HG02973 (cell line): ENCODE measurements around the gene SH3RF2.
A peak's percentile ranks its signal among the peaks of the same experiment; 100 is the strongest.
"Not testable (repeated sequence)": the region's sequence is repeated elsewhere in the genome, so short reads cannot be mapped to it uniquely, and the experiment has no call there.

ENCODE experiments used
- ATAC-seq: cut with Tn5 transposase; IDR thresholded peaks from one replicate; pipeline ENCODE4 v1.9.1; 2021; ENCODE audit warnings: moderate library complexity; ENCODE audit not compliant: unreplicated experiment

Gene SH3RF2

GRCh38 chr5:145936401-145937131 lies at the start of gene SH3RF2:
Gene SH3RF2, plus strand, starts transcription at chr5:145936578. Its CDS starts 1,351 bp downstream, at chr5:145937929.
- no peak for ATAC-seq

GRCh38 chr5:145887217-145887616 lies 49.2 kb upstream of the SH3RF2 start:
- ATAC-seq = no peak

- ATAC-seq = no peak
Observed at GRCh38 chr5:145887976-145888574, 48.3 kb upstream of the SH3RF2 start.

- no peak for ATAC-seq
Observed at GRCh38 chr5:145889611-145890010, 46.8 kb upstream of the SH3RF2 start.

GRCh38 chr5:145891378-145891777 lies 45.0 kb upstream of the SH3RF2 start:
- ATAC-seq = not testable (repeated sequence)

- no peak for ATAC-seq
Observed at GRCh38 chr5:145898171-145898570, 38.2 kb upstream of the SH3RF2 start.

- ATAC-seq = no peak
Observed at GRCh38 chr5:145902421-145902820, 34.0 kb upstream of the SH3RF2 start.

GRCh38 chr5:145903113-145903512 lies 33.3 kb upstream of the SH3RF2 start:
- ATAC-seq = peak; percentile 69

GRCh38 chr5:145903867-145904266 lies 32.5 kb upstream of the SH3RF2 start:
- ATAC-seq = no peak

GRCh38 chr5:145904743-145905142 lies 31.6 kb upstream of the SH3RF2 start:
- no peak for ATAC-seq

GRCh38 chr5:145906401-145906800 lies 30.0 kb upstream of the SH3RF2 start:
- ATAC-seq = no peak

- no peak for ATAC-seq
Observed at GRCh38 chr5:145908206-145908960, 28.0 kb upstream of the SH3RF2 start.

- ATAC-seq = no peak
Observed at GRCh38 chr5:145911164-145911563, 25.2 kb upstream of the SH3RF2 start.

- no peak for ATAC-seq
Observed at GRCh38 chr5:145912019-145912418, 24.4 kb upstream of the SH3RF2 start.

GRCh38 chr5:145912594-145912993 lies 23.8 kb upstream of the SH3RF2 start:
- ATAC-seq = no peak

- no peak for ATAC-seq
Observed at GRCh38 chr5:145913701-145914100, 22.7 kb upstream of the SH3RF2 start.

GRCh38 chr5:145915970-145916638 lies 20.3 kb upstream of the SH3RF2 start:
- ATAC-seq = no peak

GRCh38 chr5:145917288-145917687 lies 19.1 kb upstream of the SH3RF2 start:
- no peak for ATAC-seq

GRCh38 chr5:145918397-145918796 lies 18.0 kb upstream of the SH3RF2 start:
- no peak for ATAC-seq

- ATAC-seq = no peak
Observed at GRCh38 chr5:145919413-145919812, 17.0 kb upstream of the SH3RF2 start.

- ATAC-seq = no peak
Observed at GRCh38 chr5:145920542-145921210, 15.7 kb upstream of the SH3RF2 start.
